Upper lobe of left lung (tissue), 6 donors: Measurements from ENCODE around the gene NCK2. TPM values are rescaled to one million over a fixed set of nuclear protein-coding genes. Genes with fewer than 3 reads are reported as not detected.

Experiments used
- ATAC-seq, 2 donors: fragments of 200-7000 bp; cut with Tn5 transposase; one replicate each; pipeline ENCODE4 v1.9.1; 2022; ENCODE audit warnings: mild to moderate bottlenecking in 2 of 2, moderate library complexity in 2 of 2; ENCODE audit not compliant: low FRiP score in 2 of 2
- DNase-seq, 2 donors: peaks; one replicate each; pipeline ENCODE4 v3.0.0-alpha.2; 2019 to 2020
- H3K27ac ChIP-seq, 4 donors: fragments of 200-600 bp; sonication (generic); one replicate each; pipeline ENCODE4 v1.5.1; 2016 to 2019
- H3K27me3 ChIP-seq, 4 donors: fragments of 200-600 bp; sonication (generic); one replicate each; pipeline ENCODE4 v1.5.1; 2017 to 2019
- H3K36me3 ChIP-seq, 4 donors: fragments of 200-600 bp; sonication (generic); one replicate each; pipeline ENCODE4 v1.5.1; 2016 to 2019
- H3K4me1 ChIP-seq, 4 donors: fragments of 200-600 bp; sonication (generic); one replicate each; pipeline ENCODE4 v1.5.1; 2018 to 2019
- H3K4me3 ChIP-seq, 4 donors: fragments of 200-600 bp; sonication (generic); one replicate each; pipeline ENCODE4 v1.5.1; 2017 to 2019; ENCODE audit warnings: mild to moderate bottlenecking in 2 of 4, moderate library complexity in 1 of 4
- H3K9me3 ChIP-seq, 4 donors: fragments of 200-600 bp; sonication (generic); one replicate each; pipeline ENCODE4 v1.5.1; 2018 to 2019
- EP300 ChIP-seq, 4 donors: sonication (generic); formaldehyde crosslinking; IDR thresholded peaks; one replicate each; pipeline ENCODE4 v1.5.1; 2017; ENCODE audit warnings: antibody characterized with exemption in 4 of 4, control low read depth in 2 of 4
- POLR2A ChIP-seq, 4 donors: fragments of 450-650 bp; IDR thresholded peaks; one replicate each; pipeline ENCODE4 v1.5.1; 2016 to 2017; ENCODE audit warnings: antibody characterized with exemption in 4 of 4, mild to moderate bottlenecking in 2 of 4
- POLR2AphosphoS5 ChIP-seq, 2 donors: sonication (generic); formaldehyde crosslinking; IDR thresholded peaks; one replicate each; pipeline ENCODE4 v1.5.1; 2017; ENCODE audit warnings: antibody characterized with exemption in 2 of 2
- WGBS, 2 donors: methylation state at CpG; one replicate each; pipeline ENCODE4 v1.1.5; 2017 to 2018; 5-methylcytosine and 5-hydroxymethylcytosine counted together
- total RNA-seq, 6 donors: library from RNA; depleted of rRNA in 4 of 6; stranded (reverse); fragments of >200 nt in 4 of 6; gene quantifications; one replicate each; pipeline versions ENCODE4 v1.1.0 to v1.2.1, GENCODE V29; 2016 to 2021
- TF ChIP-seq, protein P1 (sequence below), 6 experiments: fragments of 450-650 bp in 4 of 6; fragments of 200-600 bp in 2 of 6; sonication (generic) in 2 of 6; IDR thresholded peaks; one replicate each; pipeline ENCODE4 v1.5.1; 2016 to 2019; ENCODE audit warnings: antibody characterized with exemption in 6 of 6
- donor health status: DM: no; HTN: no; CAD: no; lungs with moderate emphysema.
- donor health status: DM: no; HTN: yes; CAD: no; lungs with severe emphysema.

Gene NCK2
- total RNA-seq, 6 donors from 2014 or later = 29.3 to 48.6 (median 37.9) TPM

DNA sequence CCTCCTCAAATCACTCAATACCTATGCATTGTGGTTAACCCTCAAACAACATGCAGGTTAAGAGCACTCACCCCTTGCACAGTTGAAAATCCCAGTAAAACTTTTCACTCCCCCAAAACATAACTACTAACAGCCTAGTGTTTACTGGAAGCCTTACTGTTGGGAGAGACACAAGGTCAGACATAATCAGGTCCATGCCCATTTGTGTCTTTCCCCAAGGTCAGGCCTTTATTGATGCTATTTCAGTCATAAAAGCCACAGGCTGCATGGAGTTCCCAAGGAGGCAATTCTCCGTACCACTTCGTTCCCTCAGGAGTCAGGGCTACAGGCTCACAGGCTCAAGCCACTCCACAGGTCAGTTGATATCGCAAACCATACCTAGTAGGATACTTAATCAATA lies 180.2 kb downstream of the NCK2 start:
- Histone ChIP-seq H3K27ac (no peak overlapping the region), H3K4me1 (peaks cover 0 to 5% (median 0%) of the 10 kb centered on the region in 4 donors), H3K9me3 (no peaks in the 10 kb centered on the region), H3K27me3 (no peaks in the 10 kb centered on the region), H3K4me3 (no peak overlapping the region), H3K36me3 (no peaks in the 10 kb centered on the region)
- ATAC-seq (no peak), DNase-seq (no peak)
- WGBS, 2 donors = 96 to 100% methylated on average over 3 of the region's 3 CpGs
- TF ChIP-seq, protein P1, sequence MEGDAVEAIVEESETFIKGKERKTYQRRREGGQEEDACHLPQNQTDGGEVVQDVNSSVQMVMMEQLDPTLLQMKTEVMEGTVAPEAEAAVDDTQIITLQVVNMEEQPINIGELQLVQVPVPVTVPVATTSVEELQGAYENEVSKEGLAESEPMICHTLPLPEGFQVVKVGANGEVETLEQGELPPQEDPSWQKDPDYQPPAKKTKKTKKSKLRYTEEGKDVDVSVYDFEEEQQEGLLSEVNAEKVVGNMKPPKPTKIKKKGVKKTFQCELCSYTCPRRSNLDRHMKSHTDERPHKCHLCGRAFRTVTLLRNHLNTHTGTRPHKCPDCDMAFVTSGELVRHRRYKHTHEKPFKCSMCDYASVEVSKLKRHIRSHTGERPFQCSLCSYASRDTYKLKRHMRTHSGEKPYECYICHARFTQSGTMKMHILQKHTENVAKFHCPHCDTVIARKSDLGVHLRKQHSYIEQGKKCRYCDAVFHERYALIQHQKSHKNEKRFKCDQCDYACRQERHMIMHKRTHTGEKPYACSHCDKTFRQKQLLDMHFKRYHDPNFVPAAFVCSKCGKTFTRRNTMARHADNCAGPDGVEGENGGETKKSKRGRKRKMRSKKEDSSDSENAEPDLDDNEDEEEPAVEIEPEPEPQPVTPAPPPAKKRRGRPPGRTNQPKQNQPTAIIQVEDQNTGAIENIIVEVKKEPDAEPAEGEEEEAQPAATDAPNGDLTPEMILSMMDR (IDR thresholded peaks at IDR 0.05) = no peak
- TF ChIP-seq POLR2A (IDR thresholded peaks at IDR 0.05) (no peak), EP300 (IDR thresholded peaks at IDR 0.05) (no peak), POLR2AphosphoS5 (IDR thresholded peaks at IDR 0.05) (no peak)

DNA sequence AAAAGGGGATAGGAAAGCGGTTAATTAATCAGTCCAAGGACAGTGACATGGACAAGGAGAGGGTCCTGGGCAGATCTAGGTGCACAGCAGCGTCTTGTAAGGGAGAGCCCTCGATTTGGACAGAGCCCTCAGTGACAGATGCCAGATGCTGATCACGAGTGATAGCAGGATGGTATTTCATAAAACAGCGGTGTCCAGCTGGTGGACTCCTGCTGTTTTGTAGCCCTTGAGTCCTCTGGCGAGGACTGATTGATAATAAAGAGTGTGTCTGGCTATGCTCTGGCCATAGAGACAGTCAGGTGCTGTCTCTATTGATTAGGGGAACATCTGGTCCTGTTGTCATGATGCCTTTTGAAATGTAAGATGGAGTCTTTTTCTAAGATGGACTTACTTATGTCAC lies 180.7 kb downstream of the NCK2 start:
- no peaks in the 10 kb centered on the region for H3K27me3 ChIP-seq
- ATAC-seq = no peak
- WGBS, 2 donors = 89% methylated on average over 6 of the region's 6 CpGs

DNA sequence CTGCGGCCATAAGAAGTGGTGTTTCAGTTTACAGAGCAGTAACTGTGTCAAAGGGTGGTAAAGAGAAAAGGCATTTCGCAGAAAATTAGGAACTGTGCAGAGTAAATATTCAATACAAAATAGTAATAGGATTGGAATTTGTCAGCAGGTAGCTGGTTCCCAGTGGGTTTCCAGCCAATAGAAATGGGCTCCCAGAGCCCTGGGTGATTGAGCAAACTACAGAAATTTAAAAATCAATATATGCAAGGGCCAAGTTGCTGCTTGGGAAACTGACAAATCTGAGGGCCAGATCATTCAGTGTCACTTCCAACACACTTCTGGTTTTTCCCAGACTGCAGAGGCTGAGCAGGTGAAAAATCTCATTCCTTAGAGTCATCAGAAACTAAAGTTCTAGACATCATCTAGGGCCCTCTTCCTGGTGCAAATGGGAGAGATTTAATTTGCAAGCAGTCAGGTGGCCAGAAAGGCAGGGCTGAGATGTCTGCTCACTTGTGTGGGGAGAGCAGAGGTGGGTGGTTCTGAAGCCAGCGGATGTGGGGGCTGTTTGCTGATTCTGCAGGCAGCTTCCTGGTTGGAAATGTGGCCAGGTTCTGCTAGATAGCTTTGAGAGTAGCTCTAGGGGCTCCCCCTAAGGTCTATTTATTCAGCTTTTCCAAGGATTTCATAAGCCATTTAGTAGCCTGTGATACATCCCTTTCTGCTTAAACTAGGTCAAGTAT lies 182.4 kb downstream of the NCK2 start:
- Histone ChIP-seq H3K27ac (no peak overlapping the region), H3K9me3 (no peaks in the 10 kb centered on the region), H3K4me3 (no peak overlapping the region), H3K4me1 (peaks cover 0 to 5% (median 0%) of the 10 kb centered on the region in 4 donors), H3K27me3 (no peaks in the 10 kb centered on the region), H3K36me3 (no peaks in the 10 kb centered on the region)
- TF ChIP-seq, protein P1 (IDR thresholded peaks at IDR 0.05) = no peak
- no peak for TF ChIP-seq POLR2A (IDR thresholded peaks at IDR 0.05)
- no peak for TF ChIP-seq EP300 (IDR thresholded peaks at IDR 0.05)
- TF ChIP-seq POLR2AphosphoS5 (IDR thresholded peaks at IDR 0.05) = no peak
- DNase-seq = no peak
- no peak for ATAC-seq
- 82 to 92% methylated on average over 3 of the region's 3 CpGs for WGBS, 2 donors

More for the DNA sequence above, 180.7 kb downstream of the NCK2 start:
- no peak for DNase-seq
- Histone ChIP-seq H3K9me3 (no peaks in the 10 kb centered on the region), H3K4me1 (peaks cover 0 to 5% (median 0%) of the 10 kb centered on the region in 4 donors), H3K27ac (no peak overlapping the region), H3K4me3 (no peak overlapping the region), H3K36me3 (no peaks in the 10 kb centered on the region)
- no peak for TF ChIP-seq POLR2AphosphoS5 (IDR thresholded peaks at IDR 0.05)
- no peak for TF ChIP-seq POLR2A (IDR thresholded peaks at IDR 0.05)
- TF ChIP-seq, protein P1 (IDR thresholded peaks at IDR 0.05) = no peak
- TF ChIP-seq EP300 (IDR thresholded peaks at IDR 0.05) = no peak

DNA sequence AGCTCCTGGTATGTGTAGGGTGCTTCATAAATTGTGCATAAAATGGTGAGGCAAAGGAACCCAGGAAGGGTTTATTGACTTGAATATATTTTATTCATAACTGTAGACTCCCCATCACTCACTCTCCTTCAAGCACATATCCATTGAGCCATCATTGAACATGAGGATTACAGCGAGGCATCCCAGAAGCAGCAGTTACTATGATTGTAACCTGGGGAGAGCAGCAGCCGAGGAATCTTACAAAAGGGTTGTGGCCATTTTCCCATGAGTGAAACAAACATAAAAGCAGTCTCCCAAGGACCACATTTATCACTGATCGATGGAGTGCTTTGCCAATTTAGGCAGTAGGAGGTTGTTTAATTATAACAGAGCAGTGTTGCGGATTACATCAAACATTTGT lies 183.4 kb downstream of the NCK2 start:
- H3K36me3 ChIP-seq = no peaks in the 10 kb centered on the region
- ATAC-seq (no peak), DNase-seq (no peak)
- H3K9me3 ChIP-seq = no peaks in the 10 kb centered on the region
- no peak overlapping the region for H3K4me3 ChIP-seq
- no peak for TF ChIP-seq EP300 (IDR thresholded peaks at IDR 0.05)
- no peak for TF ChIP-seq POLR2A (IDR thresholded peaks at IDR 0.05)
- peaks cover 0 to 5% (median 0%) of the 10 kb centered on the region in 4 donors for H3K4me1 ChIP-seq
- 86 to 89% methylated on average over 4 of the region's 4 CpGs for WGBS, 2 donors
- no peak overlapping the region for H3K27ac ChIP-seq
- H3K27me3 ChIP-seq = no peaks in the 10 kb centered on the region

DNA sequence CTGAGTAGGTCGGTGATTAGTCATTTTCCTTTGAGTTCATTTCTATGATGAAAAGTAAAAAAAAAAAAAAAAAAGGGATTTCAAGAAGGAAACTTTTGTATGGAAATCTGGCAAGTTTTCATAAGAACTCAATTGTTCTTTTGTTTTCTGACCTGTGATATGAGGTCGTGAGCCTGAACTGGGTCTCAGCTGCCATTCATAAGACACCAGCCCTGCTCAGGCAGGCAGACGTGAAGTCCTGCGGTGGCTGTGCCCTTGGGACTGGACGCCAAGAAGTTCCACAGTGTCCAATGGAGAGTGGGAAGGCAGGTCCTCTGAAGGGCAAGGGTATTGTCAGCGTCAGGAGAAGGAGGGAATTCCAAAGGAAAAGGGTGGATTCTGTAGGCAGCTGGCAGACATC lies 183.9 kb downstream of the NCK2 start:
- ATAC-seq (no peak), DNase-seq (no peak)
- H3K27me3 ChIP-seq = no peaks in the 10 kb centered on the region
- no peak overlapping the region for H3K4me3 ChIP-seq
- no peak overlapping the region for H3K27ac ChIP-seq
- WGBS, 2 donors = 61 to 83% methylated on average over 6 of the region's 6 CpGs
- H3K9me3 ChIP-seq = no peaks in the 10 kb centered on the region
- no peaks in the 10 kb centered on the region for H3K36me3 ChIP-seq
- TF ChIP-seq POLR2A (IDR thresholded peaks at IDR 0.05) = no peak
- TF ChIP-seq, protein P1 (IDR thresholded peaks at IDR 0.05) = no peak
- no peak for TF ChIP-seq POLR2AphosphoS5 (IDR thresholded peaks at IDR 0.05)
- no peak for TF ChIP-seq EP300 (IDR thresholded peaks at IDR 0.05)
- H3K4me1 ChIP-seq = peaks cover 0 to 5% (median 0%) of the 10 kb centered on the region in 4 donors
